Transverse colon (tissue), 3 donors: ENCODE data around the gene RGN.

Source experiments
- POLR2A ChIP-seq: fragments of 450-650 bp; IDR thresholded peaks from one replicate; pipeline ENCODE4 v1.6.1; 2016; ENCODE audit warnings: antibody characterized with exemption, mild to moderate bottlenecking, moderate library complexity
- TF ChIP-seq, protein P1 (sequence below), 5 experiments: fragments of 200-600 bp in 3 of 5; fragments of 450-650 bp in 2 of 5; sonication (generic) in 3 of 5; IDR thresholded peaks; 1 replicate in 2 of 5; 2 replicates in 3 of 5; pipeline ENCODE4 v1.5.1; 2016 to 2017; ENCODE audit warnings: antibody characterized with exemption in 5 of 5, inconsistent platforms in 3 of 5, mild to moderate bottlenecking in 2 of 5, moderate library complexity in 1 of 5

DNA sequence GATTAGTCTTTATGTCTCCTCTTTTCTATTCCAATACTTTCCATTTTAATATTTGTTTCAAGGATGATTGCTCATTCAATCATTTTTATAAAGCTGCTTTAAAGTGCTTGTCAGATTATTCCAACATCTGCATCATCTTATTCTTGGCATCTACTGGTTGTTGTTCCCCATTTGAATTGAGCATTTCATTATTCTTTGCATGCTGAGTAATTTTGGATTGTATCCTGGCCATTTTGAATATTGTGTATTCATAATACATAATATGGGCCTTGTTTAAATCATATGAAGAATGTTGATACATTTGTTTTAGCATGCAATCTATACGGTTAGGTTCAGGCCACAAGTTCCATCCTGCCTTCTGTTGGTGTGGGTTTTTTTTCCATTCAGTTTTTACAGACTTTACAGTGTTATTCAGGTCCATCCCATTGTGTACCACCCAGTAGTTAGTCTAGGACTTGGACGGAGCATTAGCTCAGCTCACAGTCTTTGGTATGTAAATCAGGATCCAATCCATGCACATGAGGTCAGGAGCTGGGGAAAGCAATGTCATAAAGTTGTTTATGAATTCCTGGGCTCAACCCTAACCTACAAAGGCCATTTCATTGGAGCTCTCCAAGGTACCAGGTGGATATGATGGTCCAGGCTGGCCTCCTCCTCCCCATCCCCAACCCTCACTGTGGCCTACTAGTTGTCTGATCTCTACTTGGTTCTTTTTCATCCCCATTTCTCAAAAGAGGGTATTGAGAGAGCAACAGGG lies 20.3 kb downstream of the RGN start:
- TF ChIP-seq, protein P1, sequence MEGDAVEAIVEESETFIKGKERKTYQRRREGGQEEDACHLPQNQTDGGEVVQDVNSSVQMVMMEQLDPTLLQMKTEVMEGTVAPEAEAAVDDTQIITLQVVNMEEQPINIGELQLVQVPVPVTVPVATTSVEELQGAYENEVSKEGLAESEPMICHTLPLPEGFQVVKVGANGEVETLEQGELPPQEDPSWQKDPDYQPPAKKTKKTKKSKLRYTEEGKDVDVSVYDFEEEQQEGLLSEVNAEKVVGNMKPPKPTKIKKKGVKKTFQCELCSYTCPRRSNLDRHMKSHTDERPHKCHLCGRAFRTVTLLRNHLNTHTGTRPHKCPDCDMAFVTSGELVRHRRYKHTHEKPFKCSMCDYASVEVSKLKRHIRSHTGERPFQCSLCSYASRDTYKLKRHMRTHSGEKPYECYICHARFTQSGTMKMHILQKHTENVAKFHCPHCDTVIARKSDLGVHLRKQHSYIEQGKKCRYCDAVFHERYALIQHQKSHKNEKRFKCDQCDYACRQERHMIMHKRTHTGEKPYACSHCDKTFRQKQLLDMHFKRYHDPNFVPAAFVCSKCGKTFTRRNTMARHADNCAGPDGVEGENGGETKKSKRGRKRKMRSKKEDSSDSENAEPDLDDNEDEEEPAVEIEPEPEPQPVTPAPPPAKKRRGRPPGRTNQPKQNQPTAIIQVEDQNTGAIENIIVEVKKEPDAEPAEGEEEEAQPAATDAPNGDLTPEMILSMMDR (IDR thresholded peaks at IDR 0.05): no peak
- TF ChIP-seq POLR2A: no peak
